HepG2 (cell line): ENCODE results near the gene MRPL9. TPM values are rescaled to one million over a fixed set of nuclear protein-coding genes. Genes with fewer than 3 reads are reported as not detected.

Experiments
- CHD4 ChIP-seq: fragments of 200-600 bp; sonication (generic); IDR thresholded peaks from 2 replicates; pipeline ENCODE4 v1.7.0; 2017; ENCODE audit warnings: mild to moderate bottlenecking, low read length, borderline replicate concordance
- IKZF1 ChIP-seq: fragments of 450-650 bp; IDR thresholded peaks from 2 replicates; pipeline ENCODE4 v1.7.1; 2016
- JDP2 ChIP-seq: sonication (generic); formaldehyde crosslinking; IDR thresholded peaks from 2 replicates; pipeline ENCODE4 v1.8.1; 2022; ENCODE audit warnings: missing genetic modification reagents, borderline replicate concordance
- NBN ChIP-seq: fragments of 450-650 bp; conservative IDR thresholded peaks from 2 replicates; pipeline ENCODE4 v1.6.1; 2017
- NFE2L1 ChIP-seq: sonication (generic); formaldehyde crosslinking; IDR thresholded peaks from 2 replicates; pipeline ENCODE4 v1.4.0; 2020; ENCODE audit warnings: missing genetic modification reagents, mild to moderate bottlenecking, borderline replicate concordance
- REXO4 ChIP-seq: sonication (generic); formaldehyde crosslinking; IDR thresholded peaks from 2 replicates; pipeline ENCODE4 v1.8.0; 2022; ENCODE audit warnings: missing genetic modification reagents, mild to moderate bottlenecking, borderline replicate concordance
- RXRA ChIP-seq: sonication (generic); formaldehyde crosslinking; IDR thresholded peaks from 2 replicates; pipeline ENCODE4 v1.5.1; 2020; ENCODE audit warnings: missing genetic modification reagents
- SETDB1 ChIP-seq: sonication (generic); formaldehyde crosslinking; IDR thresholded peaks from 2 replicates; pipeline ENCODE4 v1.5.1; 2020; ENCODE audit warnings: missing genetic modification reagents, mild to moderate bottlenecking, borderline replicate concordance
- SMARCE1 ChIP-seq: fragments of 450-650 bp; IDR thresholded peaks from 2 replicates; pipeline ENCODE4 v1.6.1; 2017; ENCODE audit warnings: borderline replicate concordance
- TARDBP ChIP-seq: sonication (generic); formaldehyde crosslinking; IDR thresholded peaks from 2 replicates; pipeline ENCODE4 v1.8.0; 2022; ENCODE audit warnings: mild to moderate bottlenecking, missing genetic modification reagents
- ZBTB46 ChIP-seq: sonication (generic); formaldehyde crosslinking; IDR thresholded peaks from 2 replicates; pipeline ENCODE4 v1.4.0; 2020; ENCODE audit warnings: mild to moderate bottlenecking, missing genetic modification reagents, borderline replicate concordance
- ZFP90 ChIP-seq: sonication (generic); formaldehyde crosslinking; IDR thresholded peaks from 2 replicates; pipeline ENCODE4 v1.8.0; 2022; ENCODE audit warnings: missing genetic modification reagents, mild to moderate bottlenecking, inconsistent platforms, borderline replicate concordance
- ZNF431 ChIP-seq: sonication (generic); formaldehyde crosslinking; IDR thresholded peaks from 2 replicates; pipeline ENCODE4 v1.9.0; 2022; ENCODE audit warnings: missing genetic modification reagents, low read depth, mild to moderate bottlenecking, borderline replicate concordance
- ZNF451 ChIP-seq: sonication (generic); formaldehyde crosslinking; IDR thresholded peaks from 2 replicates; pipeline ENCODE4 v1.5.0; 2020; ENCODE audit warnings: mild to moderate bottlenecking, missing genetic modification reagents
- ZNF609 ChIP-seq: sonication (generic); formaldehyde crosslinking; IDR thresholded peaks from 2 replicates; pipeline ENCODE4 v1.4.0; 2020; ENCODE audit warnings: mild to moderate bottlenecking, missing genetic modification reagents, borderline replicate concordance
- ZNF660 ChIP-seq: sonication (generic); formaldehyde crosslinking; IDR thresholded peaks from 2 replicates; pipeline ENCODE4 v1.5.1; 2020; ENCODE audit warnings: mild to moderate bottlenecking, low read depth, missing genetic modification reagents, borderline replicate concordance
- ZNF670 ChIP-seq: sonication (generic); formaldehyde crosslinking; IDR thresholded peaks from 2 replicates; pipeline ENCODE4 v1.8.0; 2022; ENCODE audit warnings: mild to moderate bottlenecking, missing genetic modification reagents, borderline replicate concordance
- ZNF770 ChIP-seq: sonication (generic); formaldehyde crosslinking; IDR thresholded peaks from 2 replicates; pipeline ENCODE4 v1.5.0; 2020; ENCODE audit warnings: mild to moderate bottlenecking, missing genetic modification reagents
- ZNF773 ChIP-seq: sonication (generic); formaldehyde crosslinking; IDR thresholded peaks from 2 replicates; pipeline ENCODE4 v1.4.0; 2020; ENCODE audit warnings: missing genetic modification reagents, borderline replicate concordance
- ZNF891 ChIP-seq: sonication (generic); formaldehyde crosslinking; IDR thresholded peaks from 2 replicates; pipeline ENCODE4 v1.5.0; 2020; ENCODE audit warnings: mild to moderate bottlenecking, missing genetic modification reagents
- polyA plus RNA-seq, 8 experiments: library from polyadenylated mRNA; depleted of rRNA in 3 of 8; stranded (reverse) in 7 of 8; unstranded in 1 of 8; fragments of >200 nt; fragmentation: Illumina TruSeq in 4 of 8; extraction: Trizol in 4 of 8; gene quantifications; 2 replicates each; pipeline versions ENCODE4 v1.2.1 to v1.2.3, GENCODE V29; 2011 to 2016; ENCODE audit warnings: low read depth in 4 of 8, missing spikeins in 1 of 8, mixed read lengths in 1 of 8; ENCODE audit not compliant: insufficient read depth in 1 of 8
- total RNA-seq, 5 experiments: library from RNA; depleted of rRNA; stranded (reverse); fragments of >200 nt; fragmentation: Illumina TruSeq; extraction: Trizol; gene quantifications; 2 replicates each; pipeline ENCODE4 v1.2.3, GENCODE V29; 2016; ENCODE audit warnings: low read depth in 1 of 5

The MRPL9 gene
- total and polyA plus RNA-seq, 2 of the 13 experiments (the other 11 are each of a cell fraction or from before 2014, with no cell fraction given) = 72.1 to 107 TPM

DNA sequence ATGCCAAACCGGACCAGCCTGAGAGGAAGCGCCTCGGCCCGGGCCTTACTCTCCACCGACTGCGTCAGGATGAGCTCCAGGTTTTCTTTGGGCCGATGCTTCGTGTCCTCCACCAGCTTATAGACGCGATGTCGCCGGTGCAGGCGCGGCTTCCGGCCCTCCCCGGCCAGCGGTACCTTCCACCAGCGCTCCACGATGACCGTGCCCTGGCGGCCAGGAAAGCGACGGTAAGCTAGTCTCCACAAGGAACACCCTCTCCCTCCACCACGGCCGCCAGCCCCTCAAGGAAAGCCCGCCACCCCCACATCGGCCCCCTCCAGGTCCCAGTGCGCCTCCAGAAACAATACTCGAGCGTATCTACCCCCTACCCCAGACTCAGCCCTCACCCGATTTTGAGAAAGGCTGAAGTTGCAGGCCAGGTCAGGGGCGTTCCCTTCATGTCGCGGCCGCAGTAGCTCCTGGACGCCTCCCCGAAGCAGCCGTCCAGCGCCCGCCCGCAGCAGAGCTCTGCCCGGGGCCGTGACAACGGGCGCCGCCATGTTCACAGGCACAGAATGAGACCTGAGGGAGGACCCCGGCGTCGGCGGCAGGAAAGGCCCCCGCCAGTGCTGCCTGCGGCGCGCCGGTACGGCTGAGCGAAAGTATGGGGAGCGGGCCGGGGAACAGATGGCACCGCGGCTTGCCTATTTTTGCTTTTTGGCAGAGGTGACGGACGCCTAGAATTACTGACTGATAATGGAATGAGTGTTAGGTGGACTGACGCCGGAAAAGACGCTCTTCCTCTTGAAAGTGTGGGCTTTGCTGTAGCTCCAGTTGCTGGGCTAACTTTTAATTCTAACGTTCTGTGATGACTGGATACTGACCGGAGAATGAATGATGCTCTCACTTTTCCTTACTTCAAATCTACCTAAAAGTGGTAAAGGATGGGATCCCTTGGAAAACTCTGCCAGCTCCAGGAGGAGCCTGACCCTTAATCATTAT, at the start of gene MRPL9 (continued):
- TF ChIP-seq ZNF609 (CRISPR knock-in tag) = 0 out of 2 replicates have a peak, but pooled peaks have one; percentile 20
- TF ChIP-seq ZNF670 (CRISPR knock-in tag) = 0 out of 2 replicates have a peak, but pooled peaks have one; percentile 36
- TF ChIP-seq JDP2 (CRISPR knock-in tag) = no peak
- no peak for TF ChIP-seq NFE2L1 (CRISPR knock-in tag)
- no peak for TF ChIP-seq ZNF431 (CRISPR knock-in tag)
- no peak for TF ChIP-seq NBN
- peak; percentile 67; the same call in 1 of the 2 replicates for TF ChIP-seq ZNF451
- no peak for TF ChIP-seq SMARCE1
- TF ChIP-seq ZNF770 (CRISPR knock-in tag) = peak; percentile 25; the same call in 1 of the 2 replicates
- peak; percentile 57; the same call in 1 of the 2 replicates for TF ChIP-seq TARDBP (CRISPR knock-in tag)
- TF ChIP-seq SETDB1 (CRISPR knock-in tag) = no peak
- peak; percentile 49 for TF ChIP-seq RXRA (CRISPR knock-in tag)
- TF ChIP-seq ZNF660 (CRISPR knock-in tag) = no peak
- no peak for TF ChIP-seq REXO4
- peak; percentile 71; the same call in 1 of the 2 replicates for TF ChIP-seq ZFP90 (CRISPR knock-in tag)
- TF ChIP-seq ZNF773 (CRISPR knock-in tag) = 0 out of 2 replicates have a peak, but pooled peaks have one; percentile 39
- TF ChIP-seq IKZF1 = no peak
- TF ChIP-seq ZBTB46 = no peak
- TF ChIP-seq ZNF891 (CRISPR knock-in tag) = no peak
- no peak for TF ChIP-seq CHD4
